Measurements from ENCODE around the gene AATK.

DNA sequence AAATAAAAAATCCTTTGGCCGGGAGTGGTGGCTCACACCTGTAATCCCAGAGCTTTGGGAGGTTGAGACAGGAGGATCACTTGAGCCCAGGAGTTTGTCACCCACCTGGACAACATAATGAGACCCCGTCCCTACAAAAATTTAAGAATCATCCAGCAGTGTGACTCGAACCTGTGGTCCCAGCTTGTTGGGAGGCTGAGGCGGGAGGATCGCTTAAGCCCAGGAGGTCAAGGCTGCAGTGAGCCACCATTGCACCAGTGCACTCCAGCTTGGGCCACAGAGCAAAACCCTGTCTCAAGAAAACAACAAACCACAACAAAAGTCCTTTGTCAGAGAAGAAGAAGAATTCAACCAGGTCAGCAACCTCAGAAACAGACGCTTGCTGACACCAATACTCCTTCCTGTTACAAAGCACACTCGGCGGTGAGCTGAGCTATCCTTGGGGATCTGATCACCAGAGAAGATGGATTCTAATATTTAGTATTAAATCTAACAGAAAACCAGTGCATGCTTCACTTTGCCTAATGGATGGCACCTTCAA, 13.7 kb downstream of the AATK start:
- no peak for TF ChIP-seq GABPA (IDR thresholded peaks at IDR 0.05; ENCODE audit: low read depth)
- TF ChIP-seq, protein P1, sequence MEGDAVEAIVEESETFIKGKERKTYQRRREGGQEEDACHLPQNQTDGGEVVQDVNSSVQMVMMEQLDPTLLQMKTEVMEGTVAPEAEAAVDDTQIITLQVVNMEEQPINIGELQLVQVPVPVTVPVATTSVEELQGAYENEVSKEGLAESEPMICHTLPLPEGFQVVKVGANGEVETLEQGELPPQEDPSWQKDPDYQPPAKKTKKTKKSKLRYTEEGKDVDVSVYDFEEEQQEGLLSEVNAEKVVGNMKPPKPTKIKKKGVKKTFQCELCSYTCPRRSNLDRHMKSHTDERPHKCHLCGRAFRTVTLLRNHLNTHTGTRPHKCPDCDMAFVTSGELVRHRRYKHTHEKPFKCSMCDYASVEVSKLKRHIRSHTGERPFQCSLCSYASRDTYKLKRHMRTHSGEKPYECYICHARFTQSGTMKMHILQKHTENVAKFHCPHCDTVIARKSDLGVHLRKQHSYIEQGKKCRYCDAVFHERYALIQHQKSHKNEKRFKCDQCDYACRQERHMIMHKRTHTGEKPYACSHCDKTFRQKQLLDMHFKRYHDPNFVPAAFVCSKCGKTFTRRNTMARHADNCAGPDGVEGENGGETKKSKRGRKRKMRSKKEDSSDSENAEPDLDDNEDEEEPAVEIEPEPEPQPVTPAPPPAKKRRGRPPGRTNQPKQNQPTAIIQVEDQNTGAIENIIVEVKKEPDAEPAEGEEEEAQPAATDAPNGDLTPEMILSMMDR (IDR thresholded peaks at IDR 0.05; ENCODE audit: insufficient read depth, low read length): no peak
- TF ChIP-seq, protein P2, sequence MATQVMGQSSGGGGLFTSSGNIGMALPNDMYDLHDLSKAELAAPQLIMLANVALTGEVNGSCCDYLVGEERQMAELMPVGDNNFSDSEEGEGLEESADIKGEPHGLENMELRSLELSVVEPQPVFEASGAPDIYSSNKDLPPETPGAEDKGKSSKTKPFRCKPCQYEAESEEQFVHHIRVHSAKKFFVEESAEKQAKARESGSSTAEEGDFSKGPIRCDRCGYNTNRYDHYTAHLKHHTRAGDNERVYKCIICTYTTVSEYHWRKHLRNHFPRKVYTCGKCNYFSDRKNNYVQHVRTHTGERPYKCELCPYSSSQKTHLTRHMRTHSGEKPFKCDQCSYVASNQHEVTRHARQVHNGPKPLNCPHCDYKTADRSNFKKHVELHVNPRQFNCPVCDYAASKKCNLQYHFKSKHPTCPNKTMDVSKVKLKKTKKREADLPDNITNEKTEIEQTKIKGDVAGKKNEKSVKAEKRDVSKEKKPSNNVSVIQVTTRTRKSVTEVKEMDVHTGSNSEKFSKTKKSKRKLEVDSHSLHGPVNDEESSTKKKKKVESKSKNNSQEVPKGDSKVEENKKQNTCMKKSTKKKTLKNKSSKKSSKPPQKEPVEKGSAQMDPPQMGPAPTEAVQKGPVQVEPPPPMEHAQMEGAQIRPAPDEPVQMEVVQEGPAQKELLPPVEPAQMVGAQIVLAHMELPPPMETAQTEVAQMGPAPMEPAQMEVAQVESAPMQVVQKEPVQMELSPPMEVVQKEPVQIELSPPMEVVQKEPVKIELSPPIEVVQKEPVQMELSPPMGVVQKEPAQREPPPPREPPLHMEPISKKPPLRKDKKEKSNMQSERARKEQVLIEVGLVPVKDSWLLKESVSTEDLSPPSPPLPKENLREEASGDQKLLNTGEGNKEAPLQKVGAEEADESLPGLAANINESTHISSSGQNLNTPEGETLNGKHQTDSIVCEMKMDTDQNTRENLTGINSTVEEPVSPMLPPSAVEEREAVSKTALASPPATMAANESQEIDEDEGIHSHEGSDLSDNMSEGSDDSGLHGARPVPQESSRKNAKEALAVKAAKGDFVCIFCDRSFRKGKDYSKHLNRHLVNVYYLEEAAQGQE (IDR thresholded peaks at IDR 0.05; ENCODE audit: insufficient replicate concordance, low read depth): no peak
